Panc1 (cell line): ENCODE measurements around the gene C12orf57. TPM values are rescaled to one million over a fixed set of nuclear protein-coding genes. Genes with fewer than 3 reads are reported as not detected.

Source experiments
- ATAC-seq: fragments of 200-7000 bp; cut with Tn5 transposase; 2 replicates; pipeline ENCODE4 v1.9.1; 2020; ENCODE audit warnings: mild to moderate bottlenecking, moderate library complexity
- BruUV-seq: library from RNA; stranded (reverse); fragments of 400-500 nt; replicated peaks from 2 replicates; lab custom pipeline; 2021; lab: Mats Ljungman, UMichigan
- CTCF ChIA-PET: fragments of 300-600 bp; sonication (Branson Sonifier 250); formaldehyde crosslinking; loops from one replicate; lab custom pipeline; 2022; ENCODE audit warnings: antibody characterized with exemption; lab: Charles Lee
- POLR2A ChIA-PET: fragments of 300-600 bp; sonication (Branson Sonifier 250); formaldehyde crosslinking; loops from one replicate; lab custom pipeline; 2022; ENCODE audit warnings: antibody characterized with exemption; lab: Charles Lee
- DNase-seq: peaks from one replicate; pipeline ENCODE4 v3.0.0-alpha.2; 2010; ENCODE audit warnings: low read depth, low spot score
- H3K27ac ChIP-seq: 2 replicates; pipeline ENCODE4 v1.5.1; 2011; ENCODE audit warnings: mild to moderate bottlenecking, low read length, inconsistent platforms
- H3K27me3 ChIP-seq: fragments of 200-500 bp; sonication (Bioruptor generic); 2 replicates; pipeline ENCODE4 v1.6.0; 2014; ENCODE audit warnings: low read length, inconsistent platforms; ENCODE audit not compliant: control insufficient read depth, insufficient read depth
- H3K36me3 ChIP-seq: fragments of 200-500 bp; sonication (Bioruptor generic); 2 replicates; pipeline ENCODE4 v1.5.1; 2014; ENCODE audit warnings: inconsistent platforms, mild to moderate bottlenecking, low read length, moderate library complexity; ENCODE audit not compliant: control insufficient read depth, insufficient read depth
- H3K4me1 ChIP-seq: 2 replicates; pipeline ENCODE4 v1.5.1; 2011; ENCODE audit warnings: inconsistent platforms, mild to moderate bottlenecking, low read length, moderate library complexity; ENCODE audit not compliant: control insufficient read depth, insufficient read depth
- H3K4me3 ChIP-seq, 2 experiments: 2 replicates each; pipeline ENCODE4 v1.5.1; 2011 to 2012; ENCODE audit warnings: low read depth in 2 of 2, low read length in 2 of 2, mild to moderate bottlenecking in 2 of 2, inconsistent platforms in 1 of 2, moderate library complexity in 1 of 2
- H3K9me3 ChIP-seq: fragments of 200-500 bp; sonication (Bioruptor generic); 2 replicates; pipeline ENCODE4 v1.5.1; 2014; ENCODE audit warnings: low read depth, mild to moderate bottlenecking, inconsistent platforms, low read length, moderate library complexity; ENCODE audit not compliant: control insufficient read depth, insufficient read depth
- CTCF ChIP-seq: fragments of 450-650 bp; IDR thresholded peaks from 2 replicates; pipeline ENCODE4 v1.5.1; 2017; ENCODE audit warnings: mild to moderate bottlenecking
- POLR2AphosphoS5 ChIP-seq: IDR thresholded peaks from 2 replicates; pipeline ENCODE4 v1.6.1; 2012; ENCODE audit warnings: mild to moderate bottlenecking, low read depth, low read length, moderate library complexity
- REST ChIP-seq, 2 experiments: IDR thresholded peaks; 2 replicates each; pipeline ENCODE4 v1.6.1; 2011 to 2012; ENCODE audit warnings: low read depth in 2 of 2, control low read depth in 1 of 2, low read length in 1 of 2, mild to moderate bottlenecking in 1 of 2, moderate library complexity in 1 of 2; ENCODE audit not compliant: insufficient read depth in 1 of 2
- SIN3A ChIP-seq: IDR thresholded peaks from 2 replicates; pipeline ENCODE4 v1.6.1; 2012; ENCODE audit warnings: low read depth, mild to moderate bottlenecking, low read length, moderate library complexity, borderline replicate concordance; ENCODE audit not compliant: insufficient read depth
- TCF7L2 ChIP-seq: IDR thresholded peaks from 2 replicates; pipeline ENCODE4 v1.6.1; 2011; ENCODE audit warnings: mild to moderate bottlenecking, low read depth, low read length, inconsistent platforms
- in situ Hi-C: cut with HindIII; loops from 2 replicates; pipeline ENCODE4 v1.10.0; 2016; ENCODE audit warnings: low sequenced_read_pairs, low pct_unique_long_range_greater_than_20kb
- intact Hi-C: fragments of 100-400 bp; cut with micrococcal nuclease; formaldehyde crosslinking; loops from one replicate; pipeline ENCODE4 v1.10.0; 2022; ENCODE audit not compliant: unreplicated experiment
- total RNA-seq: library from RNA; stranded (reverse); gene quantifications from one replicate; pipeline ENCODE4 v1.2.1, GENCODE V29; 2021; ENCODE audit not compliant: unreplicated experiment

C12orf57 gene
- total RNA-seq, 1 experiment from 2014 or later = 126 TPM

DNA sequence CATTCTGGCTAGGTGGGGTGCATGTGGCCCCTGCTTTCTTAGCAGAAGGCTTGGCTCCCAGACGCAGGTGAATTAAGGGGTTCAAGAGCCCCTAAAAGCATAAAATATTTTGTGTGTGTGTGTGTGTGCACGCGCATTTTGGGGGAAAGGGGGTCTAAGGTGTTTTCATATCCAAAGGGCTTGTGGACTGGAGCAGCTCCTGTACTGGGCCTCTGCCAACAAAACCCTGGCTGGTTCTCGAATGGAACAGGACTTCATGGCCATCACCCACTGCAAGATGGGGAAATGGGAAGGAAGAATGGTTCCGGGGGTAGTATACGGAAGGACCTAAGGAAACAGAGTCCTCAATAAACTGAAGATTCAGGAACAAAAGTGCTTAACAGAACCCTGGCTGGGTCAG is 20.0 kb upstream of the C12orf57 start:
- ChIA-PET CTCF (no interaction called here), POLR2A (interaction anchor here (0.5 kb wide), 1 partner anchor 17 kb away, joined by 9 read pairs; no protein-coding TSS in a partner anchor)
- ATAC-seq (no peak), DNase-seq (no peak)
- Histone ChIP-seq H3K4me3 (no peak overlapping the region), H3K27me3 (no peaks in the 10 kb centered on the region), H3K36me3 (no peaks in the 10 kb centered on the region; the same call in 1 of the 2 replicates), H3K4me1 (peaks cover 26% of the 10 kb centered on the region), H3K27ac (peak overlapping the region; percentile 96; the same call in 1 of the 2 replicates), H3K9me3 (no peaks in the 10 kb centered on the region)
- no peak for TF ChIP-seq REST (IDR thresholded peaks at IDR 0.05; ENCODE audit: insufficient read depth in 1 of 2, low read depth in 2 of 2, low read length in 1 of 2)
- no peak for TF ChIP-seq CTCF
- no peak for TF ChIP-seq SIN3A
- TF ChIP-seq POLR2AphosphoS5 = no peak
- no TSS peak for BruUV-seq
- intact Hi-C loops (no loop called here), in situ Hi-C loops (no loop called here)

- peak overlapping the region in 1 of 2 experiments; percentile 57; a peak in 2 of 4 replicates for H3K4me3 ChIP-seq
- no peaks in the 10 kb centered on the region for H3K27me3 ChIP-seq
- intact Hi-C loops (no loop called here), in situ Hi-C loops (no loop called here)
- CTCF ChIA-PET = interaction anchor here (0.8 to 1.1 kb wide), 2 partner anchors 12 to 13 kb away, joined by 3 read pairs; no protein-coding TSS in a partner anchor
- BruUV-seq = no TSS peak
- H3K9me3 ChIP-seq = no peaks in the 10 kb centered on the region
- no peaks in the 10 kb centered on the region; the same call in 1 of the 2 replicates for H3K36me3 ChIP-seq
- POLR2A ChIA-PET = interaction anchor here (0.6 to 1.3 kb wide), 4 partner anchors 13 to 236 kb away, joined by 3 to 9 read pairs (median 4); partner anchors contain the start of genes C12orf57 and RNU7-1
- H3K4me1 ChIP-seq = peaks cover 30% of the 10 kb centered on the region
- no peak for TF ChIP-seq SIN3A
- TF ChIP-seq REST (IDR thresholded peaks at IDR 0.05; ENCODE audit: insufficient read depth in 1 of 2, low read depth in 2 of 2, low read length in 1 of 2) = no peak
- TF ChIP-seq TCF7L2 = no peak
- TF ChIP-seq POLR2AphosphoS5 = no peak
- no peak for TF ChIP-seq CTCF
- DNase-seq (no peak), ATAC-seq (peak; percentile 2; the same call in 1 of the 2 replicates)
- peak overlapping the region; percentile 96 for H3K27ac ChIP-seq
Measured at GRCh38 chr12:6925239-6925539, 18.6 kb upstream of the C12orf57 start.
